Measurements from ENCODE around the gene OST4. TPM values are rescaled to one million over a fixed set of nuclear protein-coding genes. Genes with fewer than 3 reads are reported as not detected.
A peak's percentile ranks its signal among the peaks of the same experiment; 100 is the strongest.

Gene OST4
- total RNA-seq, 6 donors from 2014 or later: 90.4 to 265 (median 176) TPM

DNA sequence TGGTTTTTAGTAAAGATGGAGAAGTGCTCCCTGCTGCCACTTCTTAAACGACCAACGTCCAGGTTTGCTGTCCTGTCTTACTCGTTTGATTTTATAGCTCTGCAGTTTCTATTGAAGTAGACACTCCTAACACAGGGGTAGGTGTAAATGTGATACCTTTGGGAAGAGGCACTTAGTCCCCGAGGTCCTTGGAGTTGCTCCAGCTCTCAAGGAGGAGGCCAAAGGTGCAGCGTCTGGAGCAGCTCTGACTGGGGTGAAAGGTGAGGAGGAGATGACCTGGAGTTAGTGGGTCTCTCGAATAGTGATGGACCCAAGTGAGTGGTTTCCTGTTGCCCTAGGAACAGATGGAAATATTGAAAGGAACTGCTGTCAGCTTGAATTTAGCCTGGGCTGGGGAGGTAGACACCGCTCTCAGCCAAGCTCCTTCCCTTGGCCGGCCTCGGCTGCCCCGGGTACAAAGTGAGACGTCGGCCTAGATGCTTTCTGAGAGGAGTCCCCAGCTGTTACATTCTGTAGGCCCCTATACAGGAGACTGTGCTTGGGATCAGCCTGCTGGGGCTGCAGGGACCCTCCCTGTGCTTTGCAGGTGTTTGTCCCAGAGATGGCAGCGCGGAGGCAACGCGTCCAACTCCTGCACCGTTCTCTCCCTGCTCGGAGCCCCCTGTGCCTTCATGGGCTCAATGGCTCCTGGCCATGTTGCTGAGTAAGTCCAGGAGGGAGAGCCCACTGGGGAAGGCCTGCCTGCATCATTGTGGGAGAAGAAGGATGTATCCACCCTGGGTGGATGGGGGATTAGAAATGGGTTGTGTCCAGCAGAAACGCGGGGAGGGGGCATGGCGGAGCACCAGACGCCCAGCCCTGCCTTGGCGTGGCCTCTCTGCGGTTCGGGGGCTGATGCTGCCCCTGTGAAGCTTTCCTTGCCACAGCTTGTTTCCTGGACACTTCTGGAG is 20.6 kb upstream of the OST4 start:
- Histone ChIP-seq H3K27ac (no peak overlapping the region), H3K9me3 (no peaks in the 10 kb centered on the region), H3K4me1 (peaks cover 11 to 19% (median 16%) of the 10 kb centered on the region in 4 donors), H3K4me3 (no peak overlapping the region), H3K36me3 (no peaks in the 10 kb centered on the region), H3K27me3 (no peaks in the 10 kb centered on the region)
- TF ChIP-seq POLR2A (IDR thresholded peaks at IDR 0.05) (no peak), CTCF (IDR thresholded peaks at IDR 0.05) (no peak), EP300 (IDR thresholded peaks at IDR 0.05) (no peak), POLR2AphosphoS5 (IDR thresholded peaks at IDR 0.05) (no peak)
- peak in 1 of 2 donors; percentile 50 for DNase-seq
- ATAC-seq (ENCODE audit: low FRiP score in 2 of 2): no peak
- WGBS, 2 donors: 75 to 86% methylated on average over 19 to 25 of the region's 25 CpGs

- TF ChIP-seq POLR2AphosphoS5 (IDR thresholded peaks at IDR 0.05): no peak
- TF ChIP-seq CTCF (IDR thresholded peaks at IDR 0.05): no peak
- no peak for TF ChIP-seq POLR2A (IDR thresholded peaks at IDR 0.05)
- no peak for TF ChIP-seq EP300 (IDR thresholded peaks at IDR 0.05)
- H3K36me3 ChIP-seq: no peaks in the 10 kb centered on the region
These were observed 17.9 kb upstream of the OST4 start for GRCh38 chr2:27089111-27089954.

DNA sequence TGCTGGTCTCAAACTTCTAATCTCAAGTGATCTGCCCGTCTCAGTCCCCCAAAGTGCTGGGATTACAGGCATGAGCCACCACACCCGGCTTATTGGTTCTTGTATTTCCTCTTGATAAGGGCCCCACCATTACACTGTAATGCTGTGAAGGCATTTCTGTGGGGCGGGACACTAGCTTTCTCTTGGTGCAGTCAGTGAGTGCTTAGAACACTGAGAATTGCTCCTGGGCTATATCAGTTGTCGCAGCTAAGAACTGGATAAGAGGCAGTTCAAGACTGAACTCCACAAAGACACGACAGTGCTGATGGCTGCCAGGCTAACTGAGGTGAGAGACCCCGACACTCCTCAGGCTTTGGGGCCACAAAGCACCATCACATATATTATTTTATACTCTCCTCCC is 17.2 kb upstream of the OST4 start:
- WGBS, 2 donors: 97 to 98% methylated on average over 6 of the region's 6 CpGs
- Histone ChIP-seq H3K36me3 (no peaks in the 10 kb centered on the region), H3K4me1 (peaks cover 13 to 21% (median 18%) of the 10 kb centered on the region in 4 donors), H3K27ac (no peak overlapping the region), H3K27me3 (no peaks in the 10 kb centered on the region), H3K4me3 (no peak overlapping the region), H3K9me3 (no peaks in the 10 kb centered on the region)
- DNase-seq (no peak), ATAC-seq (ENCODE audit: low FRiP score in 2 of 2) (no peak)
- TF ChIP-seq POLR2A (IDR thresholded peaks at IDR 0.05) (no peak), EP300 (IDR thresholded peaks at IDR 0.05) (no peak)

More at GRCh38 chr2:27089111-27089954, 17.9 kb upstream of the OST4 start:
- no peak for DNase-seq
- Histone ChIP-seq H3K27ac (no peak overlapping the region), H3K9me3 (no peaks in the 10 kb centered on the region), H3K4me3 (no peak overlapping the region), H3K4me1 (peaks cover 13 to 21% (median 18%) of the 10 kb centered on the region in 4 donors), H3K27me3 (no peaks in the 10 kb centered on the region)
- ATAC-seq (ENCODE audit: low FRiP score in 2 of 2): no peak
- WGBS, 2 donors: 92 to 93% methylated on average over 10 to 14 of the region's 14 CpGs

GRCh38 chr2:27087823-27088410 is 16.5 kb upstream of the OST4 start:
- DNase-seq: no peak

More at GRCh38 chr2:27087823-27088410, 16.5 kb upstream of the OST4 start:
- no peaks in the 10 kb centered on the region for H3K27me3 ChIP-seq
- ATAC-seq (ENCODE audit: low FRiP score in 2 of 2): no peak
- H3K36me3 ChIP-seq: no peaks in the 10 kb centered on the region
- 87 to 92% methylated on average over 5 of the region's 5 CpGs for WGBS, 2 donors
- H3K9me3 ChIP-seq: no peaks in the 10 kb centered on the region
- TF ChIP-seq POLR2AphosphoS5 (IDR thresholded peaks at IDR 0.05): no peak
- no peak for TF ChIP-seq POLR2A (IDR thresholded peaks at IDR 0.05)
- no peak for TF ChIP-seq CTCF (IDR thresholded peaks at IDR 0.05)
- TF ChIP-seq EP300 (IDR thresholded peaks at IDR 0.05): no peak
- H3K27ac ChIP-seq: no peak overlapping the region
- H3K4me3 ChIP-seq: no peak overlapping the region
- H3K4me1 ChIP-seq: peaks cover 13 to 23% (median 18%) of the 10 kb centered on the region in 4 donors

Data from upper lobe of left lung (tissue), 6 donors.